ENCODE measurements around the gene ACTN3.

Gene ACTN3

DNA sequence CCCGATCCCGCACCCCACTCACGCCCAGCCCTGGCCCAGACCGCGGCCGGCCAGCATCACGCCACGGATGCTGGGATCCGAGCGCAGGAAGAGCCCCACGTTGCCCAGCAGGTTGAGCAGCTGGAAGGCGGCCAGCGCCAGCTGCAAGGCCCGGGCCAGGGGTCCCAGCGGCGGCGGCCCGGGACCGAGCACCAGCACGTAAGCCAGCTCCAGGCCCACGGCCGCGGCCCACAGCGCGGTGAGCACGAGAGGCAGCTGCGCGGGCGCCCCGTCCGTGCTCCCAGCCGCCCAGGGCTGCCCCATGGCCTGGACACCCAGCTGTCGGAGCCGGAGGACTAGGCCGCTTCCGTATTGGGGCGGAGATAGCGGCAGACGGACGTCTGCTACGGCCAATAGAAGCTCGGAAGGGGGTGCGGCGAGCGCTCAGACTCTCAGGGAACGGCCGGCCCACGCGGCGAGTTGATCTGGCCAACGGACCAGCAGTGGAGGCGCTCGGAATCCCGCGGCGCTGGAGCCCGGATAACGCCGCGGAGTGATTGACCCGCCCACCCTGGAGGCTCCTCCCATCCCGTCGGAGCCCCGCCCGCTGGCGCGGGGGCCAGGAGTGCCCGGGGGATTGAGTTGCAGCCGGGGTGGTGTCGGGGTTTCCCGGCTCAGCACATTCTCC is 869 bp upstream of the ACTN3 start, which contains the start of gene ZDHHC24:
Gene ZDHHC24 (minus strand): TSS at position 348 of the 667 bp plus-strand sequence. CDS start 45 bp downstream, at position 303.
- peak; percentile 93 for DNase-seq

DNA sequence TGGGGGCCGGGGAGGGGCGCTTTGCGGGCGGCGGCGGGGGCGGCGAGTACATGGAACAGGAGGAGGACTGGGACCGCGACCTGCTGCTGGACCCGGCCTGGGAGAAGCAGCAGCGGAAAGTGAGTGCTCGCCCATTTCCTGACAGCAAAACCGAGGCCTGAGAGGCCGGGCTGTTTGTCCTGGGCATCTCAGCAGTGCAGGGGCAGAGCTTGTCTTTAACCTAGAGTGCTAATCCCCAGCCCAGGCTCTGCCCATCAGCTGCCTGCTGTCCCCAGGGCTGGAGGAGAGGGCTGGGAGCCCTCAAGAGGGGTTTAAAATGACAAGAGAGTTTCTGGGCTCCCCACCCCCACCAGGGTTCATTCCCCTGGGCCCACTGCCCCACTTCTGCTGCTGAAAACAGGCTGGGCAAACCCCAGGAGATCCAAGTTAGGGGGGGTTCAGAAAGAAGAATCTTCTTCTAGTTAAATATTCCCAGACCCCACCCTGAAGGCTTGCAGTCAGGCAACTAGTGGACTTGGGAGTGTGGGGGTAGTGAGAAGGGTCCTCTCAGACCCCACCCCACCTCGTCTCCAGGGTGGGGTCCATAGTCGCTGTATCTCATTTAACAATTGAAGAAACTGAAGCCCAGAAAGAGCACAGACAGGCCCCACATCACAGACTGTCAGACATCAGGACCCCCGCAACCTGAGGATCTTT is 411 bp downstream of the ACTN3 start:
- DNase-seq = no peak

DNA sequence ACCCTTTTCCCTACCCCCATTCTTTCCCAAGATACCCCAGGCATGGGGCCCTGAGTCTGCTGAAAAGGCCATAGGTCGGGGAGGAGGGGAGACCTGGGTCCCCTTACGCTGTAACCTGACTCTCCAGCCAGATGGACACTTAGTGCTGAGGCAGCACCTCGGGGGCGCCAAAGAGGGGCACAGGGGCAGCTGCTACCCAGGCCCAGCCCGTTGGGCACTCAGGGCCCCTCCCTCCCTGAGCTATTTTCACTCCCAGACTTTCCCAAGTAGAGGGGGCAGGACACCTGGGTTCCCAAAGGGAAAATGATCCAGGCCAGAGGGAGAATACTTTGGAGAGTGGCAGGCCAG is 933 bp downstream of the ACTN3 start:
- no peak for DNase-seq

DNA sequence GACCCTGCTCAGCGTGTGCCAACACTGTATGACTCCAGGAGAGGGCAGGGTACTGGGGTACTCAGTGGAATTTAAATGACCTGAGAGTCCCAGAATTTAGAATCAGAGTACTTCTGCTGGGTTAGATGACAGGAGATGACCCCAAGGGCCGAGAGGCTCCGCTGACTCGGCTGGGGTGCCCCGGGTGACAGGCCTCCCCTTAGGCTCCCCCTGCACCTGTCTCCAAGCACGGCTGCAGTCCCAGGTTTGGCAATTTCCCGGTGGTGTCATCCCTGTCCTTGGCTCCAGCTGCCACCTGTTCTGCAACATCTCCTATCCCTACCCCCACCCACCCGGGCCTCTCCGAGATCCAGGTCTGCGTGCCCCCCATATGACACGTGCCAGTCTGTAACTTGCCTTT is 1.3 kb downstream of the ACTN3 start:
- DNase-seq = no peak

DNA sequence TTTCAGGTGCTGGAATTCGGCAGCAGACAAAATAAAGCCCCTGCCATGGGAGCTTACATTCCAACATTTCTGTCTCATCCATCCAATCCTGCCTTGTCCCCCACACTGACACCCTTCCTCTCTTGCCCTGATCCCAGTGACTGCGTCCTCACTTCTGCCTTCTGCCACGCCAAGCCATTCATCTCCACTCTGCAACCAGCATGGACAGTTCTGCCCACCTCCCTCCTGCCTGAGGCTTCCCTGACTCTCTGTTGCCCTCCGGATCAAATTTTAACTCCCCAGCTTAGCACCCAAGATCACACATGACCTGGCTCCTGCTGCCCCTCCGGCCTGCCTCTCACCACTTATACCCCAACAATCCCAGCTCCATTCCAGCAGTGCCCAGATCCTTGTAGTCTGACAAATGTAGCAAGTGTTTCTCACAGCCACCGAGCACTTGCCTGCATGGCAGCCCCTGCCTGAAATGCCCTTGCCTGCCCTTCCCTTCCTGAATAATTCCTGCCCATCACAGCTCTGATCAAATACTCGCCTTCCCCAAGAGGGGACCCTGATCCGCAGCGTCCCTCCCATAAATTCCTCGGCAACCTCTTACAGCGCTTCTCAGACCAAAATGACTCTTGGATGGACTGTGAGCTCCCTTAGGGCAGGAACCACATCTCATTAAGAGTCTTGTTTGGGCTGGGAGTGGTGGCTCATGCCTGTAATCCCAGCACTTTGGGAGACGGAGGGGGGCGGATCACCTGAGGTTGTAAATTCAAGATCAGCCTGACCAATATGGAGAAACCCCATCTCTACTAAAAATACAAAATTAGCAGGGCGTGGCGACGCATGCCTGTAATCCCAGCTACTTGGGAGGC is 2.3 kb downstream of the ACTN3 start:
- no peak for DNase-seq

DNA sequence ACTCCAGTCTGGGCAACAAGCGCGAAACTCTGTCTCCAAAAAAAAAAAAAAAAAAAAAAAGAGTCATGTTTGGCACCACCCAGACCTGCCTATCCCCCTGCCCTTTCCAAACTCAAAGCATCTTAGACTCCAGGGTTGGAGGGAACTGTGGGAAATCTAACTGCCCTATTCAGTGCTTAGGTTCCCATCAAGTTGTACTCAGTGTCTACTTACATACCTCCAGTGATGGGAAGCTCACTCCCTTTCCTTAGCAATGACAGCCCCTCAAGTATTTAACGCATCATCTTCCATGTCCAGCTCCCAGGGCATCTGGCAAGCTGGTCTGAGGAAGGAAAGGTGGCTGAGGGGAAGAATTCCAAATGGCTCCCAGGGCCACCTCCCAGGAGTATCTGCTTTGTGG is 3.0 kb downstream of the ACTN3 start:
- no peak for DNase-seq

DNA sequence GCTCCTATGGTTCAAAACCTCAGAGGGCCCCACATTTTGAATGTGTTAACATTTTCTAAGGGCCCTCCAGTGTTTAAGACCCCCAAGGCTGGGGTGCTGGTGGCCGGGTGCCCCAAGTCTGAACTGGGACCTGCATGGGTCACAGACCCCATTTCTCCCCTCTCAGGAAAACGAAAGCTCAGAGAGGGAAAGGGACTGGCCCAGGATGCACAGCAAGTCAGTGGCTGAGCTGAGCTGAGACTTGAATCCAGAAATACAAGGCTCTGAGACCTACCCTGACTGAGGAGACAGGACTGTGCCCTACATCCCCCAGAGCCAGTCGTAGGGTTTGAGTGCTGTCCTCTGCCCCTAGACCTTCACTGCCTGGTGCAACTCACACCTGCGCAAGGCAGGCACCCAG is 4.2 kb downstream of the ACTN3 start:
- DNase-seq = no peak

DNA sequence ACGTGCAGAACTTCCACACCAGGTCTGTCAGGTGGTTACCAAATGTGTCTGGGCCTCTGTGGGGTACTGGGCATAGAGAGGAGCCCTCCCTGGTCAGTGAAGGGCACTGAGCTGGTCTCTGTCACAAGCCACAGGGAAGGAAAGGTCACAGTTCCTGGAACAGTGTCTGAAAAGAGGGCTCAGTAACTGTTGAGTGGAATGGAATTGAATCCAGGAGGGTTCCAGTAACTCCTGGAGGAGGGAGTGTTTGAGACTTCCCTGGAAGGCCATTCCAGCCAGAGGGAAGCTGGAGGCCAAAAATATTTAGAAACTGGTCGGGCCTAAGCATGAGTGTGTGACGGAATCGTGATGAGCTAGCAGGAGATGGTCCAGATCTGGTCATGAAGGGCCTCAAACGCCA is 7.9 kb downstream of the ACTN3 start:
- DNase-seq = no peak

DNA sequence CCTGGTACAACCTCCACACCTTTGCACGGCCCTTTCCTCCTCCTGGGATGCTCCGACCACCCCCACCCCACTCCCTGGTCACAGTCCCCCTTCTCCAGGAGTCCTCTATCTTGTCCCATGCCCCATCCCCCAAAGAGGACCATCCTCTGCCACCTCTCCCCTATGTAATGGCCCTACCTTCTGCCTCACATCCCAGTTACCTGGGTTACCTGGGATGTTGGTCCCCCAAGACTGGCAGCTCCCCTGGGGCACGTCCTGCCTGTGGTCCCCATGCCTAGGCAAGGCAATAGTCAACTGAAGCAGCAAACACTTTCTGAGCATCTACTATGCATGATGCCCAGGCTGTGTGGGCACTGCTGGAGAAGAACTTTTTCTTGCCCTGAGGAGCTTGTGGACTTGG is 8.7 kb downstream of the ACTN3 start:
- no peak for DNase-seq

DNA sequence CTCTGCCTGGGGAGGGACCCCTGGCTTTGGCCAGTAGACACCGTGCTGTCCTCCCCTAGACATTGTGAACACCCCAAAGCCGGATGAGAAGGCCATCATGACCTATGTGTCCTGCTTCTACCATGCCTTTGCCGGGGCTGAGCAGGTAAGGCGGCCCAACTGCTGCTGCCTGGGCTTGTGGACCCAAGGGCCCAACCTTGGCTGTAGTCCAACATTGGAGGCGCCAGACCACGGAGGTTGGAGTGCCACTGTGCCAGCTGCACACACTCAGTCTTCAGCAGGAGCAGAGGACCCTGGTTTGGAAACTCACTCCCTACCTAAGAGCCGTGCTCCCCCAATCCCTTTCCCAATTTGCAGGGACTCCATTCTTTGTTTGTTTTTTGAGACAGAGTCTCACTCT is 9.4 kb downstream of the ACTN3 start:
- DNase-seq = peak; percentile 85

DNA sequence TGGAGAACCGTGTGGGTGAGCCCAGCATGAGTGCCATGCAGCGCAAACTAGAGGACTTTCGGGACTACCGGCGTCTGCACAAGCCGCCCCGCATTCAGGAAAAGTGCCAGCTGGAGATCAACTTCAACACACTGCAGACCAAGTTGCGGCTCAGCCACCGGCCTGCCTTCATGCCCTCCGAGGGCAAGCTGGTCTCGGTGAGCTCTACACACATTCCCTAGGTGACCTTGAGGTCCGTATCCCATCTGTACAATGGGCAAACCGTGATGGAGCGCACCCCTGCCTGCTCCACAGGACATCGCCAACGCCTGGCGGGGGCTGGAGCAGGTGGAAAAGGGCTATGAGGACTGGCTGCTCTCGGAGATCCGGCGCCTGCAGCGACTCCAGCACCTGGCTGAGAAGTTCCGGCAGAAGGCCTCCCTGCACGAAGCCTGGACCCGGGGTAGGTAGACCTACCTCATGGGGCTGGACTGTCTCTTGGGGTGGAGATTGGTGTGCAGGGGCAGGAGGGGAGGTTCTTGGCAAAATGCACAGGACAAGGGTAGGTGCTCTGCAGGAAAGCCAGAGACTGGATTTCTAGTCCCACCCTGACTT is 11.1 kb downstream of the ACTN3 start:
- no peak for DNase-seq

DNA sequence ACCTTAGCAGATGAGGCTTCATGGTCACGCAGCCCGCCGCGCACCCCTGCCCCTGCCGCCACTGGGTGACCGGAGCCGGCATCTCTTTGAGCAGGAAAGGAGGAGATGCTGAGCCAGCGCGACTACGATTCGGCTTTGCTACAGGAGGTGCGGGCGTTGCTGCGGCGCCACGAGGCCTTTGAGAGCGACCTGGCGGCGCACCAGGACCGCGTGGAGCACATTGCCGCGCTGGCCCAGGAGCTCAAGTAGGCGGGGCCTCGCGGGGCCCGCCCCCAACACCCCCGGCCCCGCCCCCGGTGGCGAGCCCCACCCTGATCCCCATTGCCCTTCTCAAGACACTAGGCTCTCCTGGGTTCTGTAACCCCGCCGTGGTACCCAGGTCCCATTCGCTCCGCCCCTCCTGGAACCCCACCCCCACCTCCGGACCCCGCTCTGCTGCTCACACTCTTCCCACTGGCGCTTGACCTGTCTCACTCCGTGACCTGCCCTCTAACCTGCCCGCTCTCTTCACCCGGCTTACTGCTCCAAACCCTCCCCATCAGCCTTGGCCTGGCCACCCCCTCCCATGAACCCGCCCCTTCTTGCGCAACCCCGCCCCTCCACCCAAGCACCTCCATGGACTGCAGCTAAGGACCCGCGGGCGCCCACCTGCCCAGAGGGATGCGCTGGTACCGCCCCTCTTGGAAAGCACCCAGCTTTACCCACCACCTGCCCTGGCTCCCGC is 12.6 kb downstream of the ACTN3 start:
- DNase-seq = no peak

DNA sequence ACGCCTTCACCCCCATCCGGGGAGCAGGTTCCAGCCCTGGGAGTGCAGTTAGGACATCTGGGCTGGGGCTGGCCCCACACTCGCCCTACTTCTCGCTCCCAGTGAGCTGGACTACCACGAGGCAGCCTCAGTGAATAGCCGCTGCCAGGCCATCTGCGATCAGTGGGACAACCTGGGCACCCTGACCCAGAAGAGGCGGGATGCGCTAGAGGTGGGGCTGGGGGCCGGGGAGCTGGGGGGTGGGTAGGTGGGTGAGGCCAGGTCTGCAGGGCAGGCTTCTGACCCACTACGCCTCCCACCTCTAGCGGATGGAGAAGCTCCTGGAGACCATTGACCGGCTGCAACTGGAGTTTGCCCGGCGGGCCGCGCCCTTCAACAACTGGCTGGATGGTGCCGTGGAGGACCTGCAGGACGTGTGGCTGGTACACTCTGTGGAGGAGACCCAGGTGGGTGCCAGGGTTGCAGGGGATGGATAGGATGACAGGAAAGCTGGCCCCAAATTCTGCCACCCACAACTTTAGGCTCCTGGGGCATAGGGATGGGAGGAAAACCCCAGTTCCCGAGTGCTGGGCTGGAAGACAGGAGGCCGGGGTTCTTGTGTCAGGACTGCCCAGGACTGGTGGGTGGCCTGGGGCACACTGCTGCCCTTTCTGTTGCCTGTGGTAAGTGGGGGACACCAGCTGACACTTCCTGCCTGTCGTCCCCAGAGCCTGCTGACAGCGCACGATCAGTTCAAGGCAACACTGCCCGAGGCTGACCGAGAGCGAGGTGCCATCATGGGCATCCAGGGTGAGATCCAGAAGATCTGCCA is 13.4 kb downstream of the ACTN3 start:
- DNase-seq = no peak

DNA sequence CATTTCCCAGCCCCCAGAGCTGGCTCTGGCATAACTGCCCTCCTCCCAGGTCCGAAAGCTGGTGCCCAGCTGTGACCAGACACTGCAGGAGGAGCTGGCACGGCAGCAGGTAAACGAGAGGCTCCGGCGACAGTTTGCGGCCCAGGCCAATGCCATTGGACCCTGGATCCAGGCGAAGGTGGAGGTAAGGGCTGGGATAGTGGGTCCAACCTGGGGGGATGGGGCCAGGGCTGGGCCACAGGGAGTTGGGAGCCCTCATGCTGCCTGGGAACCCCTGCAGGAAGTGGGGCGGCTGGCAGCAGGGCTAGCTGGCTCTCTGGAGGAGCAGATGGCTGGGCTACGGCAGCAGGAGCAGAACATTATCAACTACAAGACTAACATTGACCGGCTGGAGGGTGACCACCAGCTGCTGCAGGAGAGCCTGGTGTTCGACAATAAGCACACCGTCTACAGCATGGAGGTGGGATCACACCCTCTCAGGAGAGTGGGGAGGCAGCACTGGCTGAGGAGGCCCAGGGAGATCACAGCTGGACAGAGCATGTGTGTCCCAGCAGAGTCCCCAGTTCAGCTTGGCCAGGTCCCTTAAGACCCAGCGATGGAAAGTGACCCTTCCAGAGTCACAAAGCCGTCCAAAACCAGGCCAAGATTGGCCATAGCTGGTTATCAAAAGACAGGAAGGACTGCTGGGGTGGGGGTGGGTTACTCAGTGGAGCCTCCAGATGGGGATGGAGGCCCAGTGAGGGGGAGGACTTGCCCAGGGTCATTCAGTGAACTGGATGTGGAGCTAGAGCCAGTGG is 14.7 kb downstream of the ACTN3 start:
- no peak for DNase-seq

DNA sequence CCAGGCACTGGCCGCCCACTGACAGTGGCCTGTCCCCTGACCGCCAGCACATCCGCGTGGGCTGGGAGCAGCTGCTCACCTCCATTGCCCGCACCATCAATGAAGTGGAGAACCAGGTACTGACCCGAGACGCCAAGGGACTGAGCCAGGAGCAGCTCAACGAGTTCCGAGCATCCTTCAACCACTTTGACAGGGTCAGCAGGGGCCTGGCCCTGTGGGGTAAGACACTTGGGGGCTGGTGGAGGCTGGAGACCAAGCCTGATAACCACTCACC is 15.2 kb downstream of the ACTN3 start:
- no peak for DNase-seq

DNA sequence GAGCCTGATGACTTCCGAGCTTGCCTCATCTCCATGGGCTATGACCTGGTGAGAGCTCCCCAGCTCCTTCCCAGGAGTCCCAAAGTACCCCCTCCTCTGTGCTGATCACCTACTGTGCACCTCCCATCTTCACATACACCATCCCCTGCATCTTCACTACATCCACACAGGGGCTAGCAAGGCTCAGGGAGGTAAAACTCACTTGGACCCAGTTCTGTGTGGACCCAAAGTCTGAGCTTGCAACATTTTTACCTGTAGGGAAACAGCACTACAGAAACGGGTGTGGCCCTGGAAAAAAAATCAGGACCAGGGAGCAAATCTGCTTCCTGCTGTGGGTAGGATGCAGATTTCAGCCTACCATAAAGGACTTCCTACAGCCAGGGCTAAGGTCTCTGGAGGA is 15.6 kb downstream of the ACTN3 start:
- no peak for DNase-seq

DNA sequence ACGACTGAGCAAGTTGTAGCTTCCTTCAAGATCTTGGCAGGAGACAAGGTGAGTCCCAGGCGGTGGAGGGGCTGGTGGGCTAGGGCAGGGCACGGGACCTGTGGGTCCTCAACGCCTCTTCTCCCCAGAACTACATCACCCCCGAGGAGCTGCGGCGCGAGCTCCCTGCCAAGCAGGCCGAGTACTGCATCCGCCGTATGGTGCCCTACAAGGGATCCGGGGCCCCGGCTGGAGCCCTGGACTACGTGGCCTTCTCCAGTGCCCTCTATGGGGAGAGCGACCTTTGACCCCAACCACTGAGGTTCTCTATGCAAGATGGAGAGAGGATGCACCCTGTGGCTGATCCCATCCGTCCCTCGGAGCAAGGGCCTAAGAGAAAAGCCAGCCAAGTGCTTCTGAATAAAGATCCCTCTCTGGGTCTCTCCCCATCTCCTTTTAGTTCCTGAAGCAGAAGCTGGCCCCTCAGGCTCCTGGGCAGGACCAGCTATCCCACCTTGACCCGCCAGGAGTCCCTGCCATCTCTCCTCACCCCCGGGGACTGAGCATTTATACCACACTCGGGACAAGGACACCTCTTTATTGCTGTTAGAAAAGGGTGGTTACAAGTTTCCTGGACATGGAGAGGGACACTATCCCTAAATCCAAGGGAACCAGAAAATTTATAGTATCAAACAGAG is 16.3 kb downstream of the ACTN3 start:
- DNase-seq = no peak

DNA sequence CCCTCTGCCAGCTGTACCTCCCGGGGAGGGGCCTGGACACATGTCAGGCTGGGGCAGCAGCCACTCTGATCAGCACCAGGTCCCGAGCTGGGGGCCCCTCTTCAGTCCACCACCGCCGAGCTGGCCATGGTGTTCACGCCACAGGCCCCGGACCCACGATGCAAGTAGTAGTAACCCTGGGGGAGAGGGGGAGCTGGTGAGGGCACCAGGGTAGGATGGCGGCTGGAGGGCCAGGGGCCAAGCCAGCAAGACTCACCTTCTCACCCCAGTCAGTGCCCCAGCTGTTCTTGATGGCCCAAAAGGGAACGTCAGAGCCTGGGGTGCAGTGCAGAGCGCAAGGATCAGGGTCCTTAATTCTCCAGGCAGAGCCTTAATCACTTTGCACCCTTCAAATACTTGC is 17.1 kb downstream of the ACTN3 start:
- no peak for DNase-seq

DNA sequence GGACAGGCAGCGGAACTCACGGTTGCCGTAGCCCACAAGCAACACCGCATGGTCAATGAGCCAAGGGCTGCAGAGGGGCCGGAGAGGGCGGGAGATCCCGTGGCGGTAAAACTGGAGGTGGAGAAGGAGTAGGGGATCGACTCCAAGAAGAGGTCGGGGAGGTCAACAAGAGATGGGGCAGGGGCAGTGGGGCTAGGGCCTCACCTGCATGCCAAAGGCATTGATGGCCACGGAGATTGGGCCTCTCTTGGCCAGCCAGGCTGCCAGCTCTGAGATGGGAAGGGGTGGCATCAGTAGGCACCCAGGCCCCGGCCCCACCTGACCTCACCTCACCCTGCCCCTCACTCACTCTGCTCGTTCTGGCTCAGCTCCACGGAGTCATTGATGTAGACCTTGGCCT is 17.8 kb downstream of the ACTN3 start:
- DNase-seq = no peak

DNA sequence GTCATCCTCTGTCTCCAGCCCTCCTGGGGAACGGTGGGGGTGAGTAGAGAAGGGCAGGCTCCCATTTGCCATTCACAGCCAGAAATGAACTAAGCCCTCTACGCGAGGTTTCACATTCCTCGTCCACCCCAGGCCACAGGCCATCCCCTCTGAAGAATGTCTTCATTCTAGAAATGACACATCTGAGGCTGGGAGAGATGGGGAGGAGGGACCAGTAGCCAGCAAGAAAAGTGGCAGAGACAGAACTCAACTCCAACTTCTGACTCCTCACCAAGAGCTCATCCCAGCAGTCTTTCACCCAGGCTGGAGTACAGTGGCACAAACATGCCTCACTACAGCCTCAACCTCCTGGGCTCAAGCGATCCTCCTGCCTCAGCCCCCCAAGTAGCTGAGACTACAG is 18.3 kb downstream of the ACTN3 start:
- no peak for DNase-seq

DNA sequence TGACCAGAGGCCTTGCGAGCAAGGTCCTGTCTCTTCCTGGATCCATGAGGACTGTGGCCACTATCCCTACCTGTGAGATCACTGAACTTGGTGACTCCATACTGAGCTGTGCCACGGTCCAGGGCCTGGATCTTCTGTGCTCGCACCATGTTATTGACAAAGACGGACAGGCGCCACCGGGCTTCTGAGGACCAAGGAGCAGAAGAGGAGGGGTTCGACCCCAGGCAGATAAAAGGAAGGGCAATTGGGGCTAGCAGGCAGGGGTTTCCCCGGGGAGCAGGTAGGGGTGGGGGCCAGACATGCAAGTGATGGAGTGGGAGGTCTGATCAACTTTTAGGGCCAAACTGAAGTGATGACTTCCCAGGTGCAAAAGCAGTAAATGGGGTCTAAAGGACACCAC is 19.5 kb downstream of the ACTN3 start:
- no peak for DNase-seq

Data from NCI-H510A (cell line).